HG03060 (cell line): ENCODE measurements around the gene BCCIP.

Experiments used
- ATAC-seq: cut with Tn5 transposase; IDR thresholded peaks from one replicate; pipeline ENCODE4 v1.9.1; 2021; ENCODE audit warnings: low read depth, moderate number of reproducible peaks; ENCODE audit not compliant: unreplicated experiment

Gene BCCIP

GRCh38 chr10:125822878-125823662, at the start of gene BCCIP, which contains the start of gene UROS:
TSS of gene BCCIP (plus strand) at chr10:125823546. CDS start at chr10:125823558, 12 bp downstream.
TSS of gene UROS (minus strand) at chr10:125823258. CDS start at chr10:125816499, 6,759 bp downstream.
- ATAC-seq, result peak; percentile 69

GRCh38 chr10:125773687-125774543, 49.4 kb upstream of the BCCIP start:
- no peak for ATAC-seq

DNA sequence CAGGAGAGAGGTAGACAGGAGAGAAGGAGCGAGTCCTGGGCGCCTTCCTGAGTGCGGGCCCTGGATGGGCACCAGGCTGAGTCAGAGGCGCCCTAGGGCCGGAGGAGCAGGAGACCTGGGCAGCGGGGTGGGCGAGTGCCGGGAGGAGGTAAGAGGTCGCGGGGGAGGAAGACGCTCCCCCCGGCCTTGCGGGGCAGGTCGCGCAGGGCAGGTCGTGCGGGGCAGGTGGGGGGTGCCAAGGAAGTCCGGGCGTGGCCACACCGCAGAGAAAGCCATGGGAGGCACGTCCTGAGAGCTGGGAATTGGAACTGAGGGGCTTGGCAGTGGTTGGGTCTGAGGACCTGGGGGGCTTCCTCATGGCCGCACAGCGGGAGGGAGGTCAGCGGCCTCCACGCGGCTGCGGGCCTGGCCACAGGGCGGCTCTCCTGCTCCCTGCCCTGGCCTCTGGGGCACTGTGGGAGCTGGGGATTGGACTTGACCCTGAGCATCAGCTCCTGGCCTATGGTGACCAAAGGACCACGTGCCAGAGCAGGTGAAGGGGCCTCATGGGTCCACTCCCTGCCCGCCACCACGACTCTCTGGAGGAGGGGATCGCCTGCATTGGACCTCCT, 48.7 kb upstream of the BCCIP start:
- ATAC-seq, result no peak

- no peak for ATAC-seq
These were observed 47.7 kb upstream of the BCCIP start, which contains the start of gene MMP21 for GRCh38 chr10:125775491-125776106. TSS of gene MMP21 (minus strand) at chr10:125775821. CDS start at chr10:125775821, 0 bp downstream.

GRCh38 chr10:125777806-125778205, 45.5 kb upstream of the BCCIP start:
- ATAC-seq, result no peak

GRCh38 chr10:125778556-125778955, 44.8 kb upstream of the BCCIP start:
- ATAC-seq, result no peak

DNA sequence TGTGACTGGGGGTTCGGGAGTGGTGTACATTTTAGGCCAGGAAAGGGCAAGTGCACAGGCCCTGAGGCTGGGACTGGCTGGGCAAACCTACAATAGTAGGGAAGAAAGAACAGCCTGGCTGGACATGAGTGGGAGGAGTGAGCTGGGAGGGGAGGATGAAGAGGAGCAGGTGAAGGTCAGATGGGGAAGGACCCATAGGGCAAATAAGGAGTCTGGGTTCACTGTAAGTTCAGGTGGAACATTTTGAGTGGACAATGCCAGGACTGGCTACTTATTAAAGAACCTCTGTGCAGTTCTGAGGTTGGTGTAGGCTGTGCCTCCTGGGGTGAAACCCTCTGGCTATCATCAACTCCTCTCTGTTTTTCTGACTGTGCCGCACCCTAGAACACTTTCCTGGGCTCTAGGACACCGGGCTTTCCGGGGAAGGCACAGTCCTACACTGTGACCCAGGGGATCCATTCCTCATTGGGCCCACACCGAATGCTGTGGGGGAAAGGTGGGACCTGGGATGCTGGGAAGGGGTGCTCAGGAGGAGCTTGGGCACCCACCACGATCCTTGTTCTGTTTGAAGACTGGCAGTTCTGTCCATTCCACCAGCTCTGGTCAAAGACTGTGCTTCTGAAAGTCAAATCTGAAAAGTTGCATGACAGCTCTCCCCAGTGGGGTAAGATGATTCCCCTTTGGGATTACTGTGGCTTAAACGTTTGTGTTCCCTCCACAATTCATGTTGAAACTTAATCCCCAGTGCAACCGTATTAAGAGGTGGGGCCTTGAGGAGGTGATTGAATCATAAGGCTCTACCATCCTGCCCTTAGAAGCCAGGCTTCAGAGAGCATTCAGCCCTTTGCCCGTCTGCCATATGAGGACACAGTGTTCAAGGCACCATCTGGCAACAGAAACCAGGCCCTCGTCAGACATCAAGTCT, 43.7 kb upstream of the BCCIP start:
- ATAC-seq, result no peak

DNA sequence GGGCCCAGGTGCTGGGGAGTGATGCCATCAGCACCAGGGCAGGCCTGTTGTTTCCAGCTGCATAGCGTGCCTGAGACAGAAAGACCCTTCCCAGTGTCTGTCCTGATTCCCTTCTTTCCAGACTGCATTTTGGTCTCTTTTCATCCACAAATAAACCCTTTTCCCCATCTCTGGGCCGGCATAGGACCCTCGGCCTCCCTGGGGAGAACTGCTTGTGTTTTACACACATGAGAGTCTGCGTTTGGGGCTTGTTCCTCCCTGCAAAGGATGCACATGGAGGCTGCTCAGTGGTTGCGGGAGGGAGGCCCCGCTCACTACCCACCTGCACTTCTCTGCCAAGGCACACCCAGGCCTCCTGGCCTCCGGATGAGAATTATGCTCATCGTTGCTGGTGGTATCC, 42.0 kb upstream of the BCCIP start:
- no peak for ATAC-seq

GRCh38 chr10:125782054-125782453, 41.3 kb upstream of the BCCIP start:
- no peak for ATAC-seq

- ATAC-seq, result no peak
These were observed 40.7 kb upstream of the BCCIP start for GRCh38 chr10:125782616-125783015.

DNA sequence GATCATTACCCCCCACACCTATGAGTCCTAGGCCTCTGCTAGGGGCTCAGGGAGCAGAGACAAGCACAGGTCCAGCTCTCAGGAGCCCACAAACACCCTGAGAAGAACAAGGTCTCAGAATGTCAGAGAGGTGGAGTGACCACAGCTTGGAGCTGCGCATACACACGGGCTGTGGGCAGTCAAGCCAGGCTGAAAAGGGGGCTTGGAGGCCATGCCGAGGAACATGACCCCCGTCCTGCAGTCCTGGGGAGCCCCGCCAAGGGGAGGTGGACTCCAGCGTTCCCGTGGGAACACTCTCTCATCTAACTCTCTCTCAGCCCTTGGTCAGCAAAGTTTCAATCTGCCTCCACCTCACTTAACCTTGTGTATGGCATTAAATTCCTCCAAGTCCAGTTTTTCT, 39.9 kb upstream of the BCCIP start:
- no peak for ATAC-seq

- peak; percentile 73 for ATAC-seq
These were observed 39.4 kb upstream of the BCCIP start for GRCh38 chr10:125783957-125784356.

GRCh38 chr10:125785791-125786190, 37.6 kb upstream of the BCCIP start:
- no peak for ATAC-seq

- ATAC-seq, result no peak
These were observed 35.0 kb upstream of the BCCIP start for GRCh38 chr10:125788156-125789034.

GRCh38 chr10:125792342-125793300, 30.7 kb upstream of the BCCIP start:
- no peak for ATAC-seq

DNA sequence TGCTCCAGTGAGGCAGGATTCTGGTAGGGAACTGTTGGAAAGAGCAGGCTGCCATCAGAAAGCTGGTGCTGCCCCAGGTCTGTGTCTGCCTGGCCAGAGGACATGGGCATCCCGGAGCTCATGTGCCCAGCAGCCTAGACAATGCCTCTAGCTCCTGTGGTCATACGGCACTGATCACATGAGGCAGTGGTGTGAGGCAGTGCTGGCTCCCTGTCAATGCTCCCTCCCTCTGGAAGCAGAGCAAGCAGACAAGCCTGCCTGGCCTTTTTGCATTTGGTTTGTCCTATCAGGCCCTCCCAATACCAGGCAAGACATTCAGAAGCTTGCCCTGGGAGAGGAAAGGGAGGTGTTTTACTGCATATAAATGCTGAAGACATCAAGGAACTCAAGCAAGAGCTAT, 28.2 kb upstream of the BCCIP start:
- ATAC-seq, result no peak

DNA sequence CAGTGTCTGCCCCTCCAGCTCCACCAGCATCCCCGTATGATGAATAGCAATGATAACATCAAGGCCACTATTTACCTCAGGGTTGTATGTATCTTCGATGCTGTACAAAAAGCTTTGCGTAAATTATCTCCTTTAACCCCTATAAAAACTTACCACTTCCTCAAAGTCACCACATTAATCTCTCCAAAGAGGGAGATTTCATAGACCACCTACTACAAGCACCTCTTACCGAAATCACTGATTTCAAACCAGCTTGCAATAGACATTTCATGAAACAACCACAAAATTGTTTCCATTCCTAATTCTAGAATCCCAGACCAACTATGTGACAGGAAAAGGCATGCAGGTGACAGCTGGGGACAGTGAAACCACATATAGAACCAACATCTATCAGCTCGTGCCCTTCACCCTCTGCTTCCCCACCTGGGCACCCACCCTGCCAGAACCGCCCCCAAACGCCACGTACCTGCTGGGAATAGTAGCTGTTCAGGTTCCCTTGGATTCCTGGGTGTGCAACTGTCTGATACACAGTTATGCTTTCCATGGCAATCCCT, 27.6 kb upstream of the BCCIP start:
- ATAC-seq, result no peak
